H1 (cell line): ENCODE measurements around the gene PAX6. TPM values are rescaled to one million over a fixed set of nuclear protein-coding genes. Genes with fewer than 3 reads are reported as not detected.
A peak's percentile ranks its signal among the peaks of the same experiment; 100 is the strongest.

ENCODE experiments used
- CTCF ChIA-PET: fragments of 300-600 bp; sonication (Branson Sonifier 250); formaldehyde crosslinking; loops from one replicate; lab custom pipeline; 2021; ENCODE audit not compliant: partially characterized antibody; lab: Charles Lee
- POLR2A ChIA-PET: fragments of 300-600 bp; sonication (Branson Sonifier 250); formaldehyde crosslinking; loops from one replicate; lab custom pipeline; 2021; ENCODE audit warnings: inconsistent platforms; ENCODE audit not compliant: partially characterized antibody; lab: Charles Lee
- DNase-seq, 2 experiments: peaks; one replicate each; pipeline versions ENCODE4 v3.0.0 to v3.0.0-alpha.2; 2010 to 2022; ENCODE audit warnings: low spot score in 2 of 2, low read depth in 1 of 2, mixed read lengths in 1 of 2
- FAIRE-seq: peaks from 2 replicates; lab custom pipeline; 2011; peaks lifted over from hg19 to GRCh38; lab: Jason Lieb, UNC
- H2AFZ ChIP-seq: 2 replicates; pipeline ENCODE4 v1.8.1; 2012; ENCODE audit warnings: low read length, inconsistent platforms
- H2AK5ac ChIP-seq: 2 replicates; pipeline ENCODE4 v1.6.1; 2013; ENCODE audit warnings: low read depth, low read length
- H2BK120ac ChIP-seq: replicated peaks from 2 replicates; pipeline ENCODE3; 2013; ENCODE audit warnings: low read depth, low read length, inconsistent platforms
- H2BK12ac ChIP-seq: 2 replicates; pipeline ENCODE4 v1.6.1; 2013; ENCODE audit warnings: low read depth, low read length
- H2BK15ac ChIP-seq: 2 replicates; pipeline ENCODE4 v1.6.1; 2013; ENCODE audit warnings: low read length
- H2BK20ac ChIP-seq: 2 replicates; pipeline ENCODE4 v1.6.1; 2013; ENCODE audit warnings: low read length
- H2BK5ac ChIP-seq: 2 replicates; pipeline ENCODE4 v1.6.1; 2013; ENCODE audit warnings: low read depth, low read length
- H3K14ac ChIP-seq: 2 replicates; pipeline ENCODE4 v1.6.1; 2013; ENCODE audit warnings: inconsistent platforms; ENCODE audit not compliant: insufficient read length
- H3K18ac ChIP-seq: 2 replicates; pipeline ENCODE4 v1.6.1; 2013; ENCODE audit warnings: low read length; ENCODE audit errors: extremely low read depth
- H3K23ac ChIP-seq: 2 replicates; pipeline ENCODE4 v1.6.1; 2013; ENCODE audit warnings: inconsistent platforms; ENCODE audit not compliant: insufficient read length
- H3K23me2 ChIP-seq: 2 replicates; pipeline ENCODE4 v1.6.1; 2013; ENCODE audit warnings: low read depth, low read length
- H3K27ac ChIP-seq: 2 replicates; pipeline ENCODE4 v1.6.1; 2011; ENCODE audit warnings: low read depth, low read length, inconsistent platforms
- H3K27me3 ChIP-seq, 4 experiments: replicated peaks in 1 of 4; 1 replicate in 1 of 4; 2 replicates in 3 of 4; pipeline versions ENCODE4 v1.6.1 to v1.8.1; 2011 to 2013; ENCODE audit warnings: low read length in 3 of 4, mild to moderate bottlenecking in 3 of 4, inconsistent platforms in 2 of 4, mixed read lengths in 2 of 4, moderate library complexity in 1 of 4; ENCODE audit not compliant: control insufficient read depth in 3 of 4, insufficient read depth in 3 of 4; ENCODE audit errors: extremely low read depth in 1 of 4
- H3K36me3 ChIP-seq, 4 experiments: 2 replicates each; pipeline versions ENCODE4 v1.6.1 to v1.8.1; 2011 to 2013; ENCODE audit warnings: mild to moderate bottlenecking in 4 of 4, low read length in 3 of 4, moderate library complexity in 2 of 4, control low read depth in 1 of 4, inconsistent platforms in 1 of 4; ENCODE audit not compliant: insufficient read depth in 4 of 4, control insufficient read depth in 2 of 4
- H3K4ac ChIP-seq: replicated peaks from 2 replicates; pipeline ENCODE3; 2013; ENCODE audit warnings: low read length, low read depth, mixed read lengths, inconsistent platforms; ENCODE audit not compliant: insufficient read length
- H3K4me1 ChIP-seq, 4 experiments: replicated peaks in 1 of 4; 1 replicate in 1 of 4; 2 replicates in 3 of 4; pipeline versions ENCODE4 v1.6.1 to v1.8.1; 2011 to 2013; ENCODE audit warnings: low read length in 3 of 4, inconsistent platforms in 2 of 4, mixed read lengths in 1 of 4; ENCODE audit not compliant: insufficient read depth in 4 of 4, control insufficient read depth in 3 of 4
- H3K4me2 ChIP-seq, 2 experiments: 2 replicates each; pipeline versions ENCODE4 v1.6.1 to v1.8.1; 2011 to 2013; ENCODE audit warnings: low read depth in 2 of 2, low read length in 2 of 2, control low read depth in 1 of 2, inconsistent platforms in 1 of 2, mild to moderate bottlenecking in 1 of 2; ENCODE audit not compliant: insufficient read depth in 1 of 2
- H3K4me3 ChIP-seq, 4 experiments: fragments of 200-600, 300-600 bp in 1 of 4; sonication (generic), shearing (Covaris generic), sonication (Bioruptor Twin) in 1 of 4; 2 replicates each; pipeline versions ENCODE4 v1.5.1 to v1.8.1; 2011 to 2016; ENCODE audit warnings: low read length in 4 of 4, low read depth in 3 of 4, control low read depth in 2 of 4, inconsistent platforms in 2 of 4, mild to moderate bottlenecking in 2 of 4, mixed read lengths in 1 of 4, moderate library complexity in 1 of 4; ENCODE audit not compliant: insufficient read depth in 2 of 4; ENCODE audit errors: extremely low read depth in 1 of 4
- H3K56ac ChIP-seq: replicated peaks from 2 replicates; pipeline ENCODE3; 2013; ENCODE audit warnings: low read depth, mild to moderate bottlenecking, mixed read lengths, low read length, inconsistent platforms; ENCODE audit not compliant: insufficient read length
- H3K79me1 ChIP-seq: 2 replicates; pipeline ENCODE4 v1.6.1; 2013; ENCODE audit warnings: low read depth, low read length, control low read depth
- H3K79me2 ChIP-seq, 2 experiments: 2 replicates each; pipeline versions ENCODE4 v1.6.1 to v1.8.1; 2012 to 2013; ENCODE audit warnings: low read length in 2 of 2, mild to moderate bottlenecking in 2 of 2, inconsistent platforms in 1 of 2; ENCODE audit not compliant: insufficient read depth in 2 of 2, control insufficient read depth in 1 of 2
- H3K9ac ChIP-seq, 4 experiments: replicated peaks in 1 of 4; 1 replicate in 1 of 4; 2 replicates in 3 of 4; pipeline versions ENCODE4 v1.6.1 to v1.8.1; 2011 to 2013; ENCODE audit warnings: low read depth in 3 of 4, low read length in 3 of 4, control low read depth in 2 of 4, mild to moderate bottlenecking in 2 of 4, moderate library complexity in 2 of 4, inconsistent platforms in 1 of 4; ENCODE audit errors: extremely low read depth in 1 of 4
- H3K9me3 ChIP-seq, 2 experiments: 2 replicates each; pipeline versions ENCODE4 v1.6.1 to v1.8.1; 2012 to 2013; ENCODE audit warnings: mild to moderate bottlenecking in 2 of 2, moderate library complexity in 2 of 2, control low read depth in 1 of 2, inconsistent platforms in 1 of 2, low read depth in 1 of 2, low read length in 1 of 2, mixed read lengths in 1 of 2; ENCODE audit not compliant: insufficient read depth in 2 of 2
- H4K20me1 ChIP-seq, 2 experiments: replicated peaks in 1 of 2; 2 replicates each; pipeline versions ENCODE3 to v1.8.1; 2011 to 2013; ENCODE audit warnings: inconsistent platforms in 2 of 2, low read length in 2 of 2, mild to moderate bottlenecking in 1 of 2; ENCODE audit not compliant: insufficient read depth in 2 of 2, control insufficient read depth in 1 of 2
- H4K5ac ChIP-seq: 2 replicates; pipeline ENCODE4 v1.6.1; 2013; ENCODE audit warnings: low read length, low read depth, mixed read lengths, inconsistent platforms; ENCODE audit not compliant: insufficient read length
- H4K8ac ChIP-seq: 2 replicates; pipeline ENCODE4 v1.8.0; 2013; ENCODE audit warnings: mild to moderate bottlenecking, moderate library complexity, low read length, inconsistent platforms; ENCODE audit not compliant: insufficient read depth; ENCODE audit errors: extremely low read depth
- H4K91ac ChIP-seq: replicated peaks from 2 replicates; pipeline ENCODE3; 2013; ENCODE audit warnings: low read length, mixed read lengths, inconsistent platforms; ENCODE audit not compliant: insufficient read length
- ASH2L ChIP-seq: fragments of 200-600, 300-600 bp; sonication (generic); IDR thresholded peaks from one replicate; pipeline ENCODE4 v1.7.1; 2017; ENCODE audit warnings: low read length
- ATF2 ChIP-seq: IDR thresholded peaks from 2 replicates; pipeline ENCODE4 v1.6.1; 2012; ENCODE audit warnings: low read length, inconsistent platforms
- BACH1 ChIP-seq: IDR thresholded peaks from 2 replicates; pipeline ENCODE4 v1.6.1; 2012; ENCODE audit warnings: low read length, improper control_type of control experiment
- CBX8 ChIP-seq: fragments of 300-800, 300-1000 bp; sonication (generic); IDR thresholded peaks from 2 replicates; pipeline ENCODE4 v1.7.1; 2016; ENCODE audit warnings: low read depth, low read length, borderline replicate concordance
- CREB1 ChIP-seq: IDR thresholded peaks from 2 replicates; pipeline ENCODE4 v1.6.1; 2012; ENCODE audit warnings: inconsistent platforms
- E2F6 ChIP-seq: IDR thresholded peaks from 2 replicates; pipeline ENCODE4 v1.6.1; 2012; ENCODE audit warnings: inconsistent platforms
- SIRT6 ChIP-seq: IDR thresholded peaks from one replicate; pipeline ENCODE4 v1.7.1; 2012; ENCODE audit warnings: low read length, inconsistent platforms
- SP1 ChIP-seq: IDR thresholded peaks from 2 replicates; pipeline ENCODE4 v1.6.1; 2011; ENCODE audit warnings: low read depth, low read length
- SP4 ChIP-seq: IDR thresholded peaks from 2 replicates; pipeline ENCODE4 v1.6.1; 2012; ENCODE audit warnings: low read length, inconsistent platforms
- SRF ChIP-seq: IDR thresholded peaks from 2 replicates; pipeline ENCODE4 v1.6.1; 2011; ENCODE audit warnings: mild to moderate bottlenecking, low read depth, low read length, moderate library complexity
- TAF1 ChIP-seq: IDR thresholded peaks from 2 replicates; pipeline ENCODE4 v1.6.1; 2011; ENCODE audit warnings: mild to moderate bottlenecking, low read depth, low read length
- WGBS, 2 experiments: shearing (Covaris generic) in 1 of 2; methylation state at CpG; one replicate each; pipeline versions ENCODE4 v1.1.6 to v1.1.7; 2013 to 2015; ENCODE audit warnings: low lambda C conversion rate in 2 of 2, mixed read lengths in 2 of 2, inconsistent platforms in 1 of 2, low coverage in 1 of 2, missing lambda C conversion rate in 1 of 2; ENCODE audit not compliant: insufficient replicate concordance in 2 of 2, insufficient coverage in 1 of 2, insufficient read length in 1 of 2; ENCODE audit errors: extremely low coverage in 1 of 2, missing lambda C conversion rate in 1 of 2; 5-methylcytosine and 5-hydroxymethylcytosine counted together
- polyA plus RNA-seq, 7 experiments: library from polyadenylated mRNA; depleted of rRNA in 3 of 7; stranded (reverse) in 5 of 7; unstranded in 2 of 7; fragments of >200 nt in 5 of 7; fragments of 200-250 nt in 2 of 7; gene quantifications; 1 replicate in 5 of 7; 2 replicates in 1 of 7; 4 replicates in 1 of 7; pipeline versions ENCODE4 v1.2.1 to v1.2.3, GENCODE V29; 2011 to 2013; ENCODE audit warnings: missing spikeins in 2 of 7, mixed read lengths in 2 of 7
- total RNA-seq: library from RNA; stranded (reverse); fragmentation: NEBNext Ultra II Directional; extraction: Animal tissue kit (Norgen Biotek cat#: 25700); gene quantifications from 2 replicates; pipeline ENCODE4 v1.2.1, GENCODE V29; 2021

The PAX6 gene
- total and polyA plus RNA-seq, 2 of the 8 experiments (the other 6 are each of a cell fraction or from before 2014, with no cell fraction given): 0.30 to 0.65 TPM

GRCh38 chr11:31786996-31787685 lies 24.0 kb downstream of the PAX6 start:
- WGBS, 2 experiments: 90% methylated on average over 16 of the region's 16 CpGs; no CpG with 5 or more reads in 1 of the 2 experiments
- TF ChIP-seq SRF (no peak), CBX8 (no peak), SP4 (no peak), TAF1 (no peak), CREB1 (no peak), SIRT6 (no peak), E2F6 (no peak), SP1 (no peak), ASH2L (no peak), BACH1 (no peak), ATF2 (no peak)
- Histone ChIP-seq H2AFZ (no peak overlapping the region), H3K4ac (no peak overlapping the region), H3K23ac (no peak overlapping the region), H2BK12ac (no peak overlapping the region), H3K27ac (no peak overlapping the region), H3K14ac (no peak overlapping the region), H3K27me3 (no peaks in the 10 kb centered on the region; a peak in 1 of 7 replicates), H3K79me2 (no peaks in the 10 kb centered on the region), H2BK120ac (no peak overlapping the region), H4K91ac (no peak overlapping the region), H3K18ac (no peak overlapping the region), H3K23me2 (no peaks in the 10 kb centered on the region), H2BK5ac (no peak overlapping the region), H2BK15ac (peak overlapping the region; percentile 73; the same call in 1 of the 2 replicates), H4K5ac (no peak overlapping the region), H4K8ac (no peak overlapping the region), H3K56ac (no peak overlapping the region), H3K4me2 (no peak overlapping the region), H3K36me3 (no peaks in the 10 kb centered on the region), H4K20me1 (no peaks in the 10 kb centered on the region), H3K9me3 (no peaks in the 10 kb centered on the region), H3K4me3 (no peak overlapping the region), H2AK5ac (no peak overlapping the region), H2BK20ac (no peak overlapping the region), H3K9ac (no peak overlapping the region), H3K79me1 (peaks cover 2% of the 10 kb centered on the region; the same call in 1 of the 2 replicates), H3K4me1 (no peaks in the 10 kb centered on the region)
- ChIA-PET CTCF (interaction anchor here (0.5 to 1.3 kb wide), 5 partner anchors 10 to 569 kb away, joined by 3 to 5 read pairs (median 4); no protein-coding TSS in a partner anchor), POLR2A (no interaction called here)
- DNase-seq: no peak
- FAIRE-seq: no peak
